WTC11 (cell line): ENCODE results near the gene CXCL17.

Experiments
- ELF4 ChIP-seq: sonication (generic); formaldehyde crosslinking; IDR thresholded peaks from 2 replicates; pipeline ENCODE4 v1.8.1; 2022; ENCODE audit warnings: low read depth, mild to moderate bottlenecking, moderate library complexity, missing genetic modification reagents
- IRF1 ChIP-seq: sonication (generic); formaldehyde crosslinking; IDR thresholded peaks from 2 replicates; pipeline ENCODE4 v1.8.0; 2023; ENCODE audit warnings: missing genetic modification reagents
- NFYB ChIP-seq: sonication (generic); formaldehyde crosslinking; conservative IDR thresholded peaks from 2 replicates; pipeline ENCODE4 v1.8.0; 2022; ENCODE audit warnings: low read depth, missing genetic modification reagents
- ZNF416 ChIP-seq: fragments of 250-450 bp; sonication (Bioruptor Pico); IDR thresholded peaks from 2 replicates; pipeline ENCODE4 v1.9.0; 2021; ENCODE audit warnings: mild to moderate bottlenecking, inconsistent platforms
- TF ChIP-seq, protein P1 (sequence below): fragments of 200-600 bp; IDR thresholded peaks from 2 replicates; pipeline ENCODE4 v1.8.0; 2022; ENCODE audit warnings: antibody characterized with exemption
- TF ChIP-seq, protein P2 (sequence below): sonication (generic); formaldehyde crosslinking; IDR thresholded peaks from 2 replicates; pipeline ENCODE4 v1.8.0; 2022; ENCODE audit warnings: mild to moderate bottlenecking, missing genetic modification reagents
- TF ChIP-seq, protein P3 (sequence below): sonication (generic); formaldehyde crosslinking; IDR thresholded peaks from 2 replicates; pipeline ENCODE4 v1.8.1; 2022; ENCODE audit warnings: low read depth, missing genetic modification reagents, borderline replicate concordance

DNA sequence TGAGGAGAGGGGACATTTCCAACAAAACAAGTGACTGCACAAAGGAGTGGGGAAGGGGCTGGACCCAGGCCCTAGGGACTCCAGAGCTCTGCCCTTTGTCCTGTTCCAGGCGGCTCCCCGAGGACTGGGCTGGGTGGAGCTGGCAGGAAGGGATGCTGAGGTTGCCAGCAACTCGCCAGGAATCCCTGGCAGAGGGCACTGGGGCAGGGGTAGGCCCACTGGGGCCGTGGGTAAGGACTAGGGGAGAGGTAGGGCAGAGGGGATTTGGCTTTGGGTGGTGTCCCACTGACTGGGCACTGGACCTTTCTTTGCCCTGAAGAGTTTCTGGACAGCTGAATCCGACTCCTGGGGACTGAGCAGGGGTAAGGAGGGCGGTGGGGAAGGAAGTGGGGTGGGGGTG, 23.4 kb downstream of the CXCL17 start:
- no peak for TF ChIP-seq NFYB (CRISPR knock-in tag)
- TF ChIP-seq ZNF416 (CRISPR knock-in tag), result no peak
- TF ChIP-seq, protein P1, sequence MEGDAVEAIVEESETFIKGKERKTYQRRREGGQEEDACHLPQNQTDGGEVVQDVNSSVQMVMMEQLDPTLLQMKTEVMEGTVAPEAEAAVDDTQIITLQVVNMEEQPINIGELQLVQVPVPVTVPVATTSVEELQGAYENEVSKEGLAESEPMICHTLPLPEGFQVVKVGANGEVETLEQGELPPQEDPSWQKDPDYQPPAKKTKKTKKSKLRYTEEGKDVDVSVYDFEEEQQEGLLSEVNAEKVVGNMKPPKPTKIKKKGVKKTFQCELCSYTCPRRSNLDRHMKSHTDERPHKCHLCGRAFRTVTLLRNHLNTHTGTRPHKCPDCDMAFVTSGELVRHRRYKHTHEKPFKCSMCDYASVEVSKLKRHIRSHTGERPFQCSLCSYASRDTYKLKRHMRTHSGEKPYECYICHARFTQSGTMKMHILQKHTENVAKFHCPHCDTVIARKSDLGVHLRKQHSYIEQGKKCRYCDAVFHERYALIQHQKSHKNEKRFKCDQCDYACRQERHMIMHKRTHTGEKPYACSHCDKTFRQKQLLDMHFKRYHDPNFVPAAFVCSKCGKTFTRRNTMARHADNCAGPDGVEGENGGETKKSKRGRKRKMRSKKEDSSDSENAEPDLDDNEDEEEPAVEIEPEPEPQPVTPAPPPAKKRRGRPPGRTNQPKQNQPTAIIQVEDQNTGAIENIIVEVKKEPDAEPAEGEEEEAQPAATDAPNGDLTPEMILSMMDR, result no peak
- TF ChIP-seq, protein P2, sequence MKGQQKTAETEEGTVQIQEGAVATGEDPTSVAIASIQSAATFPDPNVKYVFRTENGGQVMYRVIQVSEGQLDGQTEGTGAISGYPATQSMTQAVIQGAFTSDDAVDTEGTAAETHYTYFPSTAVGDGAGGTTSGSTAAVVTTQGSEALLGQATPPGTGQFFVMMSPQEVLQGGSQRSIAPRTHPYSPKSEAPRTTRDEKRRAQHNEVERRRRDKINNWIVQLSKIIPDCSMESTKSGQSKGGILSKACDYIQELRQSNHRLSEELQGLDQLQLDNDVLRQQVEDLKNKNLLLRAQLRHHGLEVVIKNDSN, result no peak
- no peak for TF ChIP-seq IRF1 (CRISPR knock-in tag)
- TF ChIP-seq, protein P3, sequence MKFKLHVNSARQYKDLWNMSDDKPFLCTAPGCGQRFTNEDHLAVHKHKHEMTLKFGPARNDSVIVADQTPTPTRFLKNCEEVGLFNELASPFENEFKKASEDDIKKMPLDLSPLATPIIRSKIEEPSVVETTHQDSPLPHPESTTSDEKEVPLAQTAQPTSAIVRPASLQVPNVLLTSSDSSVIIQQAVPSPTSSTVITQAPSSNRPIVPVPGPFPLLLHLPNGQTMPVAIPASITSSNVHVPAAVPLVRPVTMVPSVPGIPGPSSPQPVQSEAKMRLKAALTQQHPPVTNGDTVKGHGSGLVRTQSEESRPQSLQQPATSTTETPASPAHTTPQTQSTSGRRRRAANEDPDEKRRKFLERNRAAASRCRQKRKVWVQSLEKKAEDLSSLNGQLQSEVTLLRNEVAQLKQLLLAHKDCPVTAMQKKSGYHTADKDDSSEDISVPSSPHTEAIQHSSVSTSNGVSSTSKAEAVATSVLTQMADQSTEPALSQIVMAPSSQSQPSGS (CRISPR knock-in tag), result no peak
- TF ChIP-seq ELF4 (CRISPR knock-in tag), result no peak
